Measurements from ENCODE around the gene SAMD7. TPM values are rescaled to one million over a fixed set of nuclear protein-coding genes. Genes with fewer than 3 reads are reported as not detected.

Gene SAMD7, protein sequence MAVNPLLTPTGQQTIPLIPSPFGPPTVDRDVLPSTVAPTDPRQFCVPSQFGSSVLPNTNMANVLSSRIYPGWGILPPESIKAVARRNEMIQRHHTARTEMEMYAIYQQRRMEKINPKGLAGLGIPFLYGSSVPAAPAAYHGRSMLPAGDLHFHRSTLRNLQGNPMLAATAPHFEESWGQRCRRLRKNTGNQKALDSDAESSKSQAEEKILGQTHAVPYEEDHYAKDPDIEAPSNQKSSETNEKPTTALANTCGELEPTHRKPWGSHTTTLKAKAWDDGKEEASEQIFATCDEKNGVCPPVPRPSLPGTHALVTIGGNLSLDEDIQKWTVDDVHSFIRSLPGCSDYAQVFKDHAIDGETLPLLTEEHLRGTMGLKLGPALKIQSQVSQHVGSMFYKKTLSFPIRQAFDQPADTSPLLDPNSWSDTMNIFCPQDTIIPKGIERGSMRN
- total RNA-seq (2014; rRNA removed; shearing (Covaris generic)), result not detected in 2 replicates

DNA sequence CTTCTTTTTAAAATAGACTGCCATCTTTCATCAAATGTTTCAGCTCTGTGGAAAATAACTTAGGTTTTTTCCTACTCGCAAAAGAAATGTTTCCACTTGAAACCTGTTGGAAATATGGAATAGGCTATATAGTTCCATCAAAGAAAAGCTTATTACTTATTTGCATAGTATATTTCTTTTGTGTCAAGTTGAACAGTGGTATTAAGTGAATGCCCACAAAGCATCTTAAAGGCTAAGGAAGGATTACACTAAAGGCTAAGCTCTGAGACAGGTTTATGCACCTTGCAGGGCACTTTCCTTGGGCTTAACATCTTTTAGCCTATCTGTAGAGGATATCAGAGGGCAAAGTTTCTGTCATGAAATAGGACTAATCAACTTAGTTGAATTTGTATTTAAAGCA, at the start of gene SAMD7:
Gene SAMD7, plus strand, starts transcription at position 301 of the 400 bp plus-strand sequence. CDS start 7,927 bp downstream, outside the sequence.
- no peak for DNase-seq (ENCODE audit: low spot score)

DNA sequence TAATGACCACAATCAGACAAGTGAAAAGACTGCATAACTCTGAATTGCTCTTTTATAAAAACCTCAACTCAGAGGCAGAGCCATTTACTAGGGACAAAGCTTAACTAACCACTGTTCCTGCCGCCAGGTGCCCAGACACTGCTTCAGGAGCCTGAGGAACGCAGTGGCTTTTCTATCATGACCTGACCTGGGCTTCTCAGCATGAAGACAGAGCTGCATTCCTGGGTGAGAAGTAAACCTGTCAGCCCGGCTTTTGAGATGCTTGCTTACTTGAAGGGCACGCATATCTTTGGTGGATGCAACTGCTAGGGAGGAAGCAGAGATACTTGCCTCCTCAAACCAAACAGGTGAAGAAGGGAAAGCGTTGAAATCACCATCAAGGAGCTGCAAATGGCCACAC, 49.5 kb upstream of the SAMD7 start:
- no peak for DNase-seq (ENCODE audit: low spot score)

GRCh38 chr3:169863458-169863899, 47.9 kb upstream of the SAMD7 start:
- peak; percentile 83 for DNase-seq (ENCODE audit: low spot score)

- no peak for DNase-seq (ENCODE audit: low spot score)
Observed at GRCh38 chr3:169864270-169864669, 47.1 kb upstream of the SAMD7 start.

DNA sequence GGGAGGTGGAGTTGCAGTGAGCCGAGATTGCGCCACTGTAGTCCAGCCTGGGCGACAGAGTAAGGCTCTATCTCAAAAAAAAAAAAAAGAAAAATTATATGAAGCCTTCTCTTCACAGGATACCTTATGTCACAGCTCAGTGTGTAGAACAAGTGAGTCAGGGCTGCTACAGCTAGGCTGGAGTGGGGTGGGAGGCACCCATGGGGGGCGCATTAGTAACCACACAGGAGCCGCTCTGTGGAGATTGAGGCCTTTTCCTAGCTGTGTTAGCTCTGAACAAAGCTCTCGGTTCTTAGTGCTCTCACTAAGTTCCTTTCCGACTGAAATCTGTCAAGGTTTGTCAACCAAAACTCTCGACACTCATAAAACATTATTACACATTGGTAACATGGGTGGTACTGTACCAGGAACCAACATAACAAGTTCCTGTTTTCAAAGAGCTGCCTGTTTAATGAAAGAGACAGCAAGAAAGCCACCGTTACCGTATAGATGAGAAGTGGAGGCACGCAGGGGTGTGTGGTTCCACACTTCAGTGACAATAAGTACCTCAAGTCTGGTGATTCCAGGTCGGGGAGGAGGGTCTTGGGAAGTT, 46.1 kb upstream of the SAMD7 start:
- no peak for DNase-seq (ENCODE audit: low spot score)

GRCh38 chr3:169867584-169868210, 43.7 kb upstream of the SAMD7 start:
- no peak for DNase-seq (ENCODE audit: low spot score)

GRCh38 chr3:169868369-169868768, 43.0 kb upstream of the SAMD7 start:
- DNase-seq (ENCODE audit: low spot score), result no peak

DNA sequence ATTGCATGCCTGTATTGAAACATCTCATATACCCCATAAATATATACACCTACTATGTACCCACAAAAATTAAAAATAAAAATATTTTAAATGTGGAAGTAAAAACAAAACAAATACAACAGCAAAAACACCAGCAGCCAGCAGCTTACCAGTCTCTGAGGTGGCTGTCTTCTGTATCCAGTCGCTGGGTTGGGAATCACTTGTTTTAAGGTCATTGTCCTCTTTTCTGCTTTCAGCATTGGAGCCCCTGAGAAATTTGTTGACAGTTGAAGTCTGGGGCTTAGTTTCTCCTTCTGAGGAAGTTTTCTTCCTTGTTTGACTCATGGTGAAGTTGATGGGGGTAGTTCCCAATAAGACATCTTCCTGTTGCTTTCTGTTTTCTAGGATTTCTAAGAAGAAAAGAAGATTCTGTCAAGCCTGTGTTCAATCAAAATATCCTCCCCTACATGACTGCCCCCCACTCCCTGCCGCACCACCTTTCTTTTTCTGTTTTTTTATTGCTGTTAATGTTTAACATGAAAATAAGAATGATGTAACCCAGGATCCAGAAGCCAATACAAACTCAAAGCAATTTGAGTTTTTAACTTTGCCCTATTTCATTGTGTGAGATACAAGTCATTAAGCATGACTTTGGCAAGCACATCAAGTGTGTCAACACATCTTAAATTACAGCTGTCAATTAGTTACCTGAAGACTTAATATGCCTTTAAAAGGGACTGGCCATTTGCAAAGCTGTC, 41.7 kb upstream of the SAMD7 start, which contains the start of gene LRRC31:
Gene LRRC31, minus strand, starts transcription at position 452 of the 737 bp plus-strand sequence. Its CDS starts 128 bp downstream, at position 324.
- no peak for DNase-seq (ENCODE audit: low spot score)

DNA sequence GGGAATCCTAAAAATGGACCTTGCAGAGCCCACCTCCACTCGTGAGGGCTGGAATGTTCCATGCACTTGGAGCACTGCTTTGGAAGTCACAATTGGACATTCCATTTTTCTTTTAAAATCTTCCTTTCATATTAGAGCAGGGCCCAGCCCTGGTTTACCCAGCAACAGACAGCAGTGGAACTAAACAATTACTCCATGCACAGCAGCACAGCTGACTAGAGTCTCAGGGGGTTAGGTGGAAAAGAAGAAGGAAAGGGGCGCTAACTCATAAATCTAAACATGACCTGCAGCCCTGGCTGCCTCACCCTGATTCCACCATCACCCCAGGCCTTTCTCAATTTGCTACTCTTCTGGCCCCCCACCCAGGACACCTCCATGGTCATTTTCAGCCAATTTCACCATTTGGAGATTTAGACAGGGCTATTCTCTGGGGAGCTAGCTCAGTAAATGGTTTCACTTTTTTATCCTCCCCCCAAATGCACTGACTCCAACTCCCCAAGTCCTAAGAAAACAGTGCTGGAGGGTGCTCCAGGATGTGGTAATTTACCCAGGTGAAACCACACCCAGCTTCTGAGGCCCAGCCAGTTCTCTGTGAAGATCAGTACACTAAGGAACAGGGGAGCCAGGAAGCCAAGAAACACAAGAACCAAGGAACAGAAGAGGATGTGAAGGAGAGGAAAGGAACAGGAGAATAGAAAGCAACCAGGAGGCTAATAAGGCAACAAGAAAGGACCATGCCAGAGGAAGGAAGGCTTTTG, 40.1 kb upstream of the SAMD7 start:
- DNase-seq (ENCODE audit: low spot score), result no peak

DNA sequence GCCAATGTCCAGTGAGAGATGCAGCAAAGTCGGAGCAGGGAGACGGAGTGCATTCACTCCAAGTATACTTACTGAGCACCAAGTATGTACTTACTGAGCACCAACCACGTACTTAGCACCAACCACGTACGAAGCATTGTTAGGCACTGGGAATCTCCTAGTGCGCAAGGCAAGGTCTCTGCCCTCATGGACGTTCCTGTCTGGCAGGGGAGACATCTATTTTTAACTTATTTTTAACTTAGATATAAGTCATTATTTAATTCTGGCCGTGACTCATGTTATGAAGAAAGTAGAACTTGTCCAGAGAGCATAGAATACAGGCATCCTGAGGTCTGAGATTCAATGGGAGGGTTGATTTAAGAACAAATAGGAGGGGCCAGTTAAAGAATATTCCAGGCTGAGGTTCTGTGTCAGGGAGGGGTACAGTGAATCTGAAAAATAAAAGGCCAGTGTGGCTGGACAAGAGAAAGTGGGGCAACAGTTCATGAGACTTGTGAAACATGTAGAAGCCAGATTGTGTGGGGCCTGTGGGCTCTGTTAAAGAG, 32.3 kb upstream of the SAMD7 start:
- no peak for DNase-seq (ENCODE audit: low spot score)

DNA sequence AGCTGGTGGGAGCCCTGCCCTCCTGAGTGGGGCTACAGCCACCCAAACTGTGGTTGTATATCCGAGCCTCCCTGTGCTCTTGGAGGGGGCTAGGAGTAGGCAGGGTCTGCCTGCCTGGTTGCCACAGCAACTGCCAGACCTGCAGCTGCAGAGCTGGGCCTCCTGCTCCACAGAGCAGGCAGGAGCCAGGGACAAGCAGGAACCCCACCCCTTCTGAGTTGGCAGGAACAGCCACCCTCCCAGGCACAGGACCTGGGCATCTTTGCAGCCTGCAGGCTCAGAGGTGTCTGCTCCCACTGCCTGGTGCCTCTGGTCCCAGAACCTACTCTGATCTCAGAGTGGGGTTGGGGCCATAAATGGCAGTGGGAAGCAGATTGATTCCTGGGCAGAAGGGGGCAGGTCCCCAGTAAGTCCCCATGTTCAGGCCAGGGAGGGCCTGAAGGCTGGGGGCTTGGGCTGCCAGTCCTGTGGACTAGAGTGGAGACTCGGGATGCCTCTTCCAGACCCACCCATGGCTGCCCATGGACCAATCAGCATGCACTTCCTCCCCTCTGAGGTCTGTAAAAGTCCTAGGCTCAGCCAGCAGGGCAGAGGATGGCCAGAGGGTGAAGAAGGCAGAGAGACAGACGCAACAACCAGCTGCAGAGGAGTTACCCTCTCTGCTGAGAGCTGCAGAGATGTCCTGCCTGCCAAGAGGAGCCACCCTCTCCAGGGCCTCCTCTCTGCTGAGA, 31.4 kb upstream of the SAMD7 start:
- DNase-seq (ENCODE audit: low spot score), result no peak

DNA sequence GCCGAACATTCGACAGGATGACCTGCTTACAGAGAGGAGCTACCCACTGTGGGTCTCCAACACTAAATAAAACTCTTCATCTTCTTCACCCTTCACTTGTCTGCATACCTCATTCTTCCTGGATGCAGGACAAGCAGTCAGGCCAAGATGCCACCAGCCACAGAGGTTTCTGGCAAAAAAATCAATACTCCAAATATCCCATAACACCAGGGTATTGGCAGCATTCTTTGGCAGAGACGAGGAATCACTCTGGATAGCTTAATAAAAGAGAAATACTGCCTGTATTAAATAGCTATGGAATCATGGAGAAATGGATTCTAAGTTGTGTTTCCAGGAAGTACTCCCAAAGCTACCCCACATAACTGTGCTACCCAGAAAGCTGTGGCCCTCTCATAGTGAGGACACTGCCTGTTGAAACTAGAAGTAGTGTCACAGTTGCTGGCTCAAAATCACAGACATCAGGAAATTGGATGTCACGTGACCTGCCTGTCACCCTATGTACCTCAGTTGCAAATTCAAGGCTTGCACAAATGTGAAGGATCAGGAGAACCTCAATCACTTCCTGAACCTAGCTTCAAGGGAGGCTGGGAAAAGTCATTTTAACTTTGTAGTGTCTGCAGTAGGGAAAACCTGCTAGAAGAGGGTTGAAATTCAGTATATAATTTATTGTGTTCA, 30.7 kb upstream of the SAMD7 start:
- DNase-seq (ENCODE audit: low spot score), result no peak

DNA sequence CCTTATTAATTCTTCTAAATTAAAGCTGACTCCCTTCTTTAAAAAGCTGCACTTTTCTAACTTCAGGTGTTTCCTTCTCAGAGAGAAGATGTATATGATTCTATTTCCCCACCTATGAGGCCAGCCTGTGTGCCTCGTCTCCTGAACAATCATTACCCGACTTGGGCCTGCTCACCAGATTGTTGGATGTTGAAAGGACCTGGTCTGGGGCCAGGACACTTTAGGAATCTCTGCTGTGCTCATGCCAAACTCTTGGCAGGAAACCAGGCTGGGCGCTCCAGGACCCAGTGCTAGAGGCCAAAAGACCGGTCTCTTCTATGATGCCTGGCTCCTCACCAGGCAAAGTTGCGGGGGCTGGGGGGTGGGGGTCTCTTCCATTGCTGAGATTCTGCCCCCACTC, 24.7 kb upstream of the SAMD7 start:
- no peak for DNase-seq (ENCODE audit: low spot score)

DNA sequence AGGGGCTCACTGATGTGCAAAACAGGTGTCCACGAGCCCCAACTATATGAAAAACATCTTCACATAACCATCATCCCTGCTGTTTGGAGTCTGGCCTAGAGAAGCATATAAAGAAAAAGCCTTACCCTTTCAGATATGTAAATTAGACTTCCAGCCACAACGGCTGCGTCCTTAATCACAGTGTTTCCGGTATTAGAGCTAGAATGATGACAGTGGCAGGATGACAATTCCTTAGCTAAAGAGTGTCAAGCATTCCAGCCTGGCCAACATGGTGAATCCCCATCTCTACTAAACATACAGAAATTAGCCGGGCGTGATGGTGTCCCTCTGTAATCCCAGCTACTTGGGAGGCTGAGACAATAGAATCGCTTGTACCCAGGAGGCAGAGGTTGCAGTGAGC, 19.5 kb upstream of the SAMD7 start:
- no peak for DNase-seq (ENCODE audit: low spot score)

DNA sequence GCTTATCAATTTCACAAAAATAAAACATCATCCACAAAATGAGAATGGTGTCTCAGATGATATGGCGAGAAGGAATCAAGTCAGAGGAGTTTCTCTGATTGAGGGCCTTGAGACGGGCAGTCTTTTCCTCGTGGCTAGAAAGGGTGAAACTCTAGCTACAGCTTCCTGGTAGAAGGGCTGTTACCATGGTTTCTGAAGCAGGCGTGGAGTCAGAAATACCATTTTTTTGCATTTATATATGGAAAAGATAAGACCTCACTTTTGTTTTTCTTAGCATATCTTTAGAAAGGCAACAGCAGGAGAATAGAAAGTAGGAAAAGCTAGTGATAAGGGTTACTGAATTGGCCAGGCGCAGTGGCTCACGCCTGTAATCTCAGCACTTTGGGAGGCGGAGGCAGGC, 17.3 kb upstream of the SAMD7 start:
- no peak for DNase-seq (ENCODE audit: low spot score)

- no peak for DNase-seq (ENCODE audit: low spot score)
Observed at GRCh38 chr3:169895072-169895471, 16.3 kb upstream of the SAMD7 start.

DNA sequence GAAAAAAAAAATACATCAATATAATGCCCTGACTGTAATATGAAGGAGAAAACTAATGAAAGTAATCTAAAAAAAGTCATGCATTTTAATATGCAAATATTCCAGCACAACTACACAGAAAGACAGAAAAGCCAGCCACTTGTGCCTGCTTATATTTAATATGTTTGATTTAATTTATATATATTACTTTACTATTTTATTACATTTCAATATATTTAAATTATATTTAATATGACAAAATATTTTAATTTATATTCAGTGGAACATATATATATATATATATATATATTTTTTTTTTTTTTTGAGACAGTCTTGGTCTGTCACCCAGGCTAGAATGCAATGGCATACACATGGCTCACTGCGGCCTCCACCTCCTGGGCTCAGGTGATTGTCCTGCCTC, 14.1 kb upstream of the SAMD7 start:
- no peak for DNase-seq (ENCODE audit: low spot score)

- no peak for DNase-seq (ENCODE audit: low spot score)
Observed at GRCh38 chr3:169901453-169901852, 9.9 kb upstream of the SAMD7 start.

DNA sequence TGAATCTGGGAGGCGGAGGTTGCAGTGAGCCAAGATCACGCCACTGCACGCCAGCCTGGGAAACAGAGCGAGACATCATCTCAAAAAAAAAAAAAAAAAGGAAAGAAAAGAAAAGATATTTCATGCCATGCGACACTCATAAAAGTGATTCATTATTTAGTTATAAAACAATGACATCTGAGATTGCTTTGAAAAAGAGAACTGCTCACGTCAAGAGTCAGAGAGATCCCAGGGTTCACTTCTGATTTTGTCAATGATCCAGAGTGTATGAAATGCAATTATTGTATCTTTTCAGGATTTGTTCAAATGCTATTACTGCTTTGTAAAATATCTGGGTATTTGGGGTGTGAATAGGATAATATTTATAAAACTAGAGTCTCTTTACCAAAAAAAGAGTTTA, 6.0 kb upstream of the SAMD7 start:
- no peak for DNase-seq (ENCODE audit: low spot score)

- DNase-seq (ENCODE audit: low spot score), result no peak
Observed at GRCh38 chr3:169907476-169907875, 3.9 kb upstream of the SAMD7 start.

Measured in H4 (cell line).